Measurements from ENCODE around the gene FAM184B.

GRCh38 chr4:17814140-17814539 is 32.7 kb upstream of the FAM184B start:
- TF ChIP-seq CTCF (IDR thresholded peaks at IDR 0.05) (no peak), POLR2A (IDR thresholded peaks at IDR 0.05) (no peak)
